ENCODE measurements around the gene TBPL1.

The TBPL1 gene

DNA sequence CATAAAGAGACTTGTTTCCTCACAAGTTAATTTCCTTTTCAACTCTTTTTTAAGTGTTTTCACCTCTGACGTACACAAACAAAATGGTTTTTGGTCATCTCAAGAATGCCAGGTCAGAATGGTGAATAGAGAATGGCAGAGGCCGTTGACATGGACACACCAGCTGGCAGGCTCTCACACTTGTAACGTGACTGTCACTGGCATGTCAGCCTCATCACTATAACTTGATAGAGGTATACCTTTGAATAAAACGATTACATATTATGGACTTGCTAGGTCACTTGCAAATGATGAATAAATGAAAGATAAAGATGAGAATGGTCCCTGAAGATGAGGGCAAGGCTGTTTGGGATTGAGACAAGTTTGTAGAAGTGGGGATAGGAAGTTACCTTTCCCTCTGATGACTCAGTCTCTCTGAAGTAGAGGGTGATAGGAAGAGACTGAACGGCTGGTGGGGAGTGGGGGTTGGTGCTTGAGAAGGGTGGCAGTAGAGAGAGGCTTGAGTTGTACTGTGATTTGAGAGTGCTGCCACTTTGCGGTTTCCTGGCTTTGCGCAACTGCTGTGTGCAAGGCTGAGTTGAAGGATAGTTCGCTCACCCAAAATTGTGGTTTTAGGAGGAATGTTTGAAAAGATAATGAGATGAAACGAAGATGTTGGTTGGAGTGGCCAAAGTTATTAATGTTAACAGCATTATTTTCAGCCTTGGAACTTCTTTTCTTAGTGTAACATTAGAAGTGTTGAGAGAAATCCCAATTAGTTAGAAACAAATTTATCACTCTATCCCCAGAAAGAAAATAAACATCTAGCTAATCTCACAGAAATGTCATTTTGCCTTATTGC, 30.3 kb downstream of the TBPL1 start:
- POLR2A ChIA-PET (ENCODE audit: low non-redundant PET) = no interaction called here
- CTCF ChIA-PET = interaction anchor here (0.5 kb wide), 1 partner anchor 81 kb away, joined by 4 read pairs; no protein-coding TSS in a partner anchor

DNA sequence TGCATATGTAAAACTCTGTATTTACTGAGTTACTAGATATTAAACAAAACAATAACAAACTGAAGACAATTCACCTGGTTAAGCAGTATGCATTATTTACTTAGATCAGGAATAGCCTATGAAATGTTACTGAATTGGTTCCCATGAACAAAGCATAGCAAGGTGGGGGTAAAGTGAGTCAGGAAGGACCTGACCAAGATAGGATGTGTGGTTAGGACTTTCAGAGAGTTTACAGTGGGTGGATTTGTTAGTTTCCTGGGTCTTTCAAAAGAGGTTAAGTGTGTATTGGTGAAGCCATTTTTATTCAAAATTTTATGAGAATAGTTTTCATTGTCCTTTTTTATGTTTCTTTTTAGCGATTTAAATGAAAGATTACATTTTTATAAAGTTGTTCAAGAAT, 32.9 kb downstream of the TBPL1 start:
- H3K27ac ChIP-seq = no peak overlapping the region
- ChIA-PET POLR2A (ENCODE audit: low non-redundant PET) (no interaction called here), CTCF (interaction anchor here (0.9 kb wide), 1 partner anchor 63 kb away, joined by 5 read pairs; no protein-coding TSS in a partner anchor)
- TF ChIP-seq, protein P1, sequence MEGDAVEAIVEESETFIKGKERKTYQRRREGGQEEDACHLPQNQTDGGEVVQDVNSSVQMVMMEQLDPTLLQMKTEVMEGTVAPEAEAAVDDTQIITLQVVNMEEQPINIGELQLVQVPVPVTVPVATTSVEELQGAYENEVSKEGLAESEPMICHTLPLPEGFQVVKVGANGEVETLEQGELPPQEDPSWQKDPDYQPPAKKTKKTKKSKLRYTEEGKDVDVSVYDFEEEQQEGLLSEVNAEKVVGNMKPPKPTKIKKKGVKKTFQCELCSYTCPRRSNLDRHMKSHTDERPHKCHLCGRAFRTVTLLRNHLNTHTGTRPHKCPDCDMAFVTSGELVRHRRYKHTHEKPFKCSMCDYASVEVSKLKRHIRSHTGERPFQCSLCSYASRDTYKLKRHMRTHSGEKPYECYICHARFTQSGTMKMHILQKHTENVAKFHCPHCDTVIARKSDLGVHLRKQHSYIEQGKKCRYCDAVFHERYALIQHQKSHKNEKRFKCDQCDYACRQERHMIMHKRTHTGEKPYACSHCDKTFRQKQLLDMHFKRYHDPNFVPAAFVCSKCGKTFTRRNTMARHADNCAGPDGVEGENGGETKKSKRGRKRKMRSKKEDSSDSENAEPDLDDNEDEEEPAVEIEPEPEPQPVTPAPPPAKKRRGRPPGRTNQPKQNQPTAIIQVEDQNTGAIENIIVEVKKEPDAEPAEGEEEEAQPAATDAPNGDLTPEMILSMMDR (conservative IDR thresholded peaks at IDR 0.05; ENCODE audit: low read depth) = no peak
- DNase-seq (ENCODE audit: low spot score) = no peak

More for the DNA sequence above, 30.3 kb downstream of the TBPL1 start:
- H3K27ac ChIP-seq = no peak overlapping the region
- DNase-seq (ENCODE audit: low spot score) = no peak
- TF ChIP-seq, protein P1 (conservative IDR thresholded peaks at IDR 0.05; ENCODE audit: low read depth) = no peak

DNA sequence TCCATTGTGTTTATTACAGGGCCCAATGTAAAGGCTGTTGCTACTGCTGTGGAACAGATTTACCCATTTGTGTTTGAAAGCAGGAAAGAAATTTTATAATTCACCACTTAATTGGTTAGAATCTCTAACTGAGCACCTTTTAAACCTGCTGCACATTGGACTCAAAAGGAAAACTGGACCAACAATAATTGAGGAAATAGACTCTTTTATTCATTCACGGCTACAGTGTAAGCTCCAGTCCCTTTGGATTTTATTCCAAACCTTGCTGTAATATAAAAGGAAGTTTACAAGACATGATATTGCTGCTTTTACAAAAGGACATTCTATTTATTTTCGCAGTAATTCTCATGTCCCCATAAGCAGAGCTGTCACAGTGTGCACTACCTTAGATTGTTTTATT, 33.9 kb downstream of the TBPL1 start:
- ChIA-PET POLR2A (ENCODE audit: low non-redundant PET) (no interaction called here), CTCF (no interaction called here)
- no peak for DNase-seq (ENCODE audit: low spot score)
- H3K27ac ChIP-seq = no peak overlapping the region
- TF ChIP-seq, protein P1 (conservative IDR thresholded peaks at IDR 0.05; ENCODE audit: low read depth) = no peak

GRCh38 chr6:133989525-133989924, 36.5 kb downstream of the TBPL1 start:
- ChIA-PET CTCF (no interaction called here), POLR2A (ENCODE audit: low non-redundant PET) (no interaction called here)
- DNase-seq (ENCODE audit: low spot score) = no peak
- no peak overlapping the region for H3K27ac ChIP-seq
- TF ChIP-seq, protein P1 (conservative IDR thresholded peaks at IDR 0.05; ENCODE audit: low read depth) = no peak

DNA sequence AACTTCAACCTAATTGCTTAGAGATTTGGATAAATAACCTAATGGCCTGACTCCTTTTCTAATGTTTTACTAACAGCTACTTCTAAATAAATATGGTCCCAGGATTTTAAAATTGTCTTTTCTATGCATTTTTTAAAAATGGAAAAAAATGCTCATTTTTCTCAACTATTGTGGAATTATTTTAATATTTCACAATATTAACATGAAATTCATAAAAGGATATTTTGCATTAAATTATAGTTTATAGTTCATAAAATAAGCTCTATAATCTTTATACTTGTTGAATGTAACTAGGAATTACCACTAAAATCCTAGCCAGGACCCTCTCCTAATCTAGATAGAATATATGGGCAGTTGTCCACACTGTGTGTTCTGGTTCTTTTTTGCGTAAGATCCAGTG, 37.3 kb downstream of the TBPL1 start:
- POLR2A ChIA-PET (ENCODE audit: low non-redundant PET) = no interaction called here
- CTCF ChIA-PET = interaction anchor here (0.7 kb wide), 1 partner anchor 13 kb away, joined by 4 read pairs; no protein-coding TSS in a partner anchor
- H3K27ac ChIP-seq = no peak overlapping the region
- TF ChIP-seq, protein P1 (conservative IDR thresholded peaks at IDR 0.05; ENCODE audit: low read depth) = no peak
- DNase-seq (ENCODE audit: low spot score) = no peak

GRCh38 chr6:133991096-133991593, 38.1 kb downstream of the TBPL1 start:
- TF ChIP-seq, protein P1 (conservative IDR thresholded peaks at IDR 0.05; ENCODE audit: low read depth) = no peak
- POLR2A ChIA-PET (ENCODE audit: low non-redundant PET) = no interaction called here
- no peak overlapping the region for H3K27ac ChIP-seq

More at GRCh38 chr6:133991096-133991593, 38.1 kb downstream of the TBPL1 start:
- CTCF ChIA-PET = interaction anchor here (0.7 kb wide), 1 partner anchor 12 kb away, joined by 4 read pairs; no protein-coding TSS in a partner anchor
- DNase-seq (ENCODE audit: low spot score) = peak; percentile 18

Measured in RWPE1 (cell line).